Inflammatory macrophage treated with lipopolysaccharide for 4 hours (primary cell): ENCODE data around the gene CNIH4.
"Not testable (repeated sequence)": the region's sequence is repeated elsewhere in the genome, so short reads cannot be mapped to it uniquely, and the experiment has no call there.

Source experiments
- DNase-seq: peaks from one replicate; pipeline ENCODE4 v3.0.0-alpha.2; 2020

Gene CNIH4

DNA sequence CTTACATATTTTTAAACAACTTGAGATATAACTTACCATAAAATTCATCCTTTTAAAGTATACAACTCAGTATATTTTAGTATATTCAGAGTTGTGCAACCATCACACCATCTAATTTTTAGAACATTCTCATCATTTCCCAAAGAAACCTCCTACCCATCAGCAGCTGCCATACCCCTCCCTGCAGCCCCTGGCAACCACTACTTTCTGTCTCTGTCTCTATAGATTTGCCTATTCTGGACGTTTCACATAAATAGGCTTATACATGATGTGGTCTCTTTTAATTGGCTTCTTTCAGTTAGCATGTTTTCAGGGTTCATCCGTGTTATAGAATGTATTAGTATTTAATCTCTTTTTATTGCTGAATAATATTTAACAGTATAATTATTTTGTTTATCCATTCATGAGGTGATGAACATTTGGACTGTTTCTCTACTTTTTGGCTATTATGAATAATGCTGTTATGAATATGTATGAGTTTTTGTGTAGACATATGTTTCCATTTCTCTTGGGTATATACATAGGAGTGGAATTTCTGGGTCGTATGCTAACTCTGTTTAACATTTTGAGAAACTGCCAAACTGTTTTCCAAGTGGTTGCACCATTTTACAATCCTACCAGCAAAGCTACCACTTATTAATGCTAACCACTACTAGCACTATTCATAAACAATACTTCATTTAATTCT, 48.4 kb downstream of the CNIH4 start:
- no peak for DNase-seq

DNA sequence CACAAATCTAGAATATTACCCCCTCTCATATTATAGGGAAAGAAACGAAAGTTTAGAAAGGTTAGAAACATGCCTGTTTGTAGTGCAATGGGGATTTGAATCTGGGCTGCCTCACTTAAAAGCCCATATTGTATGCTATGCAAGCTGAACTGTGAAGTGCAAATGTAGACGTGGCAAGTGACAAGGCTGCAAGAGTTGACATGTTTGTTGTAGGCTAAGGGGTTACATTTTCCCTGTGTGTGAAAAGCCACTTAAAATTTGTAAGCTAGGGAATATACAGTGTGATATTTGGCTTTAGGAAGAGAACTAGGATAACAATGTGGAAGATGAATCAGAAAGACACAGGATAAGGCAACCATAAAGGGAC, 48.9 kb downstream of the CNIH4 start:
- no peak for DNase-seq

DNA sequence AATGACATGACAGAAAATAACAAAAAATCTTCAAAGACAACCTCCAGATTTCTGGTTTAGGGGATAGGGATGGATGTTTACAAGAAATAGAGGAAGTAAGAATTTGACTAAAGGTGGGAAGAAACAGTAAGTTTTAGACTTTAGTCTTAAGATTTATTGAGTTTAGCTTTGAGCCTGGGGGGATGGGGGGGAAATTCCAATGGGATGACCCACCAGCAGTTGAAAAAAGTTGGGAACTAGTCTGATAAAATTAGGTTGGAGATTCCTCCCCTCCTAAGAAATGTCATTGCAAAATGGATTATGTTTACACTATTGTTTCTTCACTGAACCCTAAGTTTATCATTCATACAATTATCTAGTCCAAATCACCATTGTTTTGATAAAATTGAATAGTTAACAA, 49.5 kb downstream of the CNIH4 start:
- no peak for DNase-seq

DNA sequence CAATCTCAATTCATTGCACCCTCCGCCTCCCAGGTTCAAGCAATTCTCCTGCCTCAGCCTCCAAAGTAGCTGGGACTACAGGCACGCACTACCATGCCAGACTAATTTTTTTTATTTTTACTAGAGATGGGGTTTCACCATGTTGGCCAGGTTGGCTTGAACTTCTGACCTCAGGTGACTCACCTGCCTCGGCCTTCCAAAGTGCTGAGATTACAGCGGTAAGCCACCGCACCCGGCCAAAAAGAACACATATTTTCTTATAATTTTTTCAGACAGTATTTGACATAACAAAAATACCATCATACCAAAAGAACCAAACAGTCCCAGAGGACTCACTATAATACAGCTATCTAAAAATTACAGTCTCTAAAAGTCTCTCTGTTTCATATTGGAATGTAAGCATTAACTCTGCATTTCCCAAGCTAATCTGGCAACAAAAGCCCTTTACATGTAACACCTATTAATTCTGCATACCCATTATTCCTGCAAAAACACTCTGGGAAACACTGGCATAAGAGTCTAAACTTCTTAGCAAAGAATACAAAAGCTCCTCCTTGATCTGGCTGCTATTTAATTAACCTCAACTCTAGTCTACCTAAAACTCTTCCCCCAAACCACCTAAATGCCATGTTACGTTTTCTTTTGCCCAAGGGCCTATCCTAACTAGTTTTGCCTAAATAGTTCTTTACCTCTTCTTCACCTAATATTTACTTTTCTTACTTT, 51.1 kb downstream of the CNIH4 start:
- no peak for DNase-seq

DNA sequence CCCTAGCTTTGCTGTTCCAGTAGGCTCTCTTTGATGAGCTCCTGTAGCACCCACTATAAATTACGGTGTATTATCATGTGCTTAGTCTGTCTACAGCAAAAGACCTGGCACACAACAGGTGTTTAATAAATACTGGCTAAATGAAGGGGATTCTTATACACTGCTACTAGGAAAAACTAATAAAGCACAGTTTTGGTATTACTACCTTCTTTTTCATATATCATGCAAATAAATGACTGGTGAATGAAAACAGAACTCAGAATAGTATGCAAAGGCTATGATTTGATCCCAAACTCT, 51.6 kb downstream of the CNIH4 start:
- no peak for DNase-seq

DNA sequence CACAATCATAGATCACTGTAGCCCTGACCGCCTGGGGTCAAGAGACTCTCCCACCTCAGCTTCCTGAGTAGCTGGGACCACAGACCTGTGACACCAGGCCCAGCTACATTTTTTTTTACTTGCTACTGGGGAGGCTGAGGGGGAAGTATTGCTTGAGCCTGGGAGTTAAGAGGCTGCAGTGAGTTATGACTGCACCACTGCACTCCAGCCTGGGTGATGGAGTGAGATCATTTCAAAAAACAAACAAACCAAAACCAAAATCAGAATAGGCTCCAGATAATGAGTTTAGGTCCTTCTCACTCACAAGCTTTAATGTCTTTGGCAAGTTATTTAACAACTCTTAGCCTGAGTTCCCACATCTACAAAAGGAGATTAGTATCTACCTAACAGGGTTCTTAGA, 55.1 kb downstream of the CNIH4 start:
- no peak for DNase-seq

DNA sequence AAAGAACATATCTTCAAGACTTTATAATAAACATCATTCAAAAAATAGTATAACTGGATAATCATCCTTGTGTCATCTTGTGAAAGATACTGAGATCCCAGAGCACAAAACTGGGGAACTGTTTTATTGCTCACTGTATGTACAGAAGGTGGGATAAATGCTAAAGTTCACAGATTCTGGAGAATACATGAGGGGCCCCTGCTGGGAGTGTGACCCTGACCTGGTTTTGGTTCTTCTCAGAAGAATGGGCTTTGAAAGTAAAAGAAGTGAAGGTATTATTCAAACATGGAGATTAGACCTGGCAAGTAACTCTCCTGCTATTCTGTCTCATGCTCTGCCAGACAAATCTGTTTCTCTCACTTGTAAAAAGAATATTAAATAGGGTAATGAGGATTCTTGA, 63.4 kb downstream of the CNIH4 start:
- no peak for DNase-seq

DNA sequence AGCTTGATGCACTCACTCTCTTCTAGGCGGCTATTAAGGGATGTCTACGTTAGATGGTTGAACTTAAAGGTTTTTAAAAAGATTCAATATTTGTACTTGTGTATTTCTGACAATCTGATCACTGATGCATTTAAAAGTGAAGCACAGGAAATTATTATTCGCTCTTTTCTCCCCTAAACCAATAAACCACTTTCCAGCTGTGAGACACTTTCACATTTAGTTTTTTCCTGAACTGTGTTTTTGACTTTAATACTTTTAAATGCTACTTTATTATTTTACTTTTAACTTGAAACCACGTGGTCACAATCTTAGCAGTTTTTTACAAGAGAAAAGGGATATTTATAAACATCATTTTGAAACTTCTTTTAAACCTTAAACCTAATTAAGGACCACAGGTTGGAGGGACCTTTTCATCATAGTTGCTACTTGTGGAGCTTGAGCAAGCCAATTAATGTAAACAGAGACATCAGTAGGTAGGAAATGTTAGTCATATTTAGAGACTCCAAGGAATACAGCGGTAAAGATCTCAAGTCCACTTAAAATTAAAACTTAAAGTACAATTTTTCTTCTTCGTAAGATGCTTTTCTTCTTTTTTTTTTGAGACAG, 68.7 kb downstream of the CNIH4 start:
- DNase-seq, result no peak

DNA sequence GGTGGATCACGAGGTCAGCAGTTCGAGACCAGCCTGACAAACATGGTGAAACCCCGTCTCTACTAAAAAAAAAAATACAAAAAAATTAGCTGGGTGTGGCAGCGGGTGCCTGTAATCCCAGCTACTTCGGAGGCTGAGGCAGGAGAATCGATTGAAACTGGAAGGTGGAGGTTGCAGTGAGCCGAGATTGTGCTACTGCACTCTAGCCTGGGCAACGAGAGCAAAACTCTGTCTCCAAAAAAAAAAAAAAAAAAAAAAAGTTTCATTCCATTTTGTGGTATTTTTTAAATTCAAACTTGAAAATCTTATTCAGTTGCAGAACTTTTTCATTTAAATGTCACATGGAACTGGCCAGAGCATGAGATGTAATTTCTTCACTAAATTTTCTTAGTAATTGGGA, 70.2 kb downstream of the CNIH4 start:
- DNase-seq, result not testable (repeated sequence)

DNA sequence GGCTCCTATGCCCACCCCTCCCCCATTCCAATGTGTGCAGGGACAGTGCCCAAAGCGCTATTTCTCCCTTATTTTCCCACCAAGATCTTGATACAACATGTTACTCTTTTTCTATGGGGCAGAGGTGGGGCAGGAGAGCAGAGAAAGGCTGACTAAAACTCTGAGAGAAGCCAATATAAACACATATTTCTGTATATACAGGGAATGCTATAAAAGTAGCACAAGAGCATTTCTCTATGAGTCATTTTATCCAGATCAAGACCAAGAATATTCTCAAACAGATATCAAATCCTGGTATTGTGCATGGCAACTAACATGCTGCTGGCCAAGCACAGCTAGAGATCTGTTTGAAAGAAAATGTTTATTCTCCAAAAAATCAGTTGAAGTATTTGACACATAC, 70.7 kb downstream of the CNIH4 start:
- no peak for DNase-seq

DNA sequence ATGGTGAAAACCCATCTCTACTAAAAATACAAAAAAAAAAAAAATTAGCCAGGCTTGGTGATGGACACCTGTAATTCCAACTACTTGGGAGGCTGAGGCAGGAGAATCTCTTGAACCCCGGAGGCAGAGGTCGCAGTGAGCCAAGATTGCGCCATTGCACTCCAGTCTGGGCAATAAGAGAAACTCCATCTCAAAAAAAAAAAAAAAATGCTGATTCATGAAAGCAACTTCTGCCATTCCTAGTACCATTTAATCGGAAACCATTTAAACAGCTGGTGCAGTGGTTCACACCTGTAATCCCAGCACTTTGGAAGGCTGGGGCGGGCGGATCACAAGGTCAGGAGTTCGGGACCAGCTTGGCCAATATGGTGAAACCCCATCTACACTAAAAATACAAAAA, 72.0 kb downstream of the CNIH4 start:
- not testable (repeated sequence) for DNase-seq
